HL-60/S4 treated with retinoic acid at 250 ng/mL for 4 days and 3 days (cell line): ENCODE measurements around the gene CRABP1.

Experiments used
- in situ Hi-C: fragments of 300-500 bp; cut with MboI; formaldehyde crosslinking; loops from 2 replicates; pipeline ENCODE4 v1.7.0; 2022; ENCODE audit warnings: low sequenced_read_pairs

Gene CRABP1

DNA sequence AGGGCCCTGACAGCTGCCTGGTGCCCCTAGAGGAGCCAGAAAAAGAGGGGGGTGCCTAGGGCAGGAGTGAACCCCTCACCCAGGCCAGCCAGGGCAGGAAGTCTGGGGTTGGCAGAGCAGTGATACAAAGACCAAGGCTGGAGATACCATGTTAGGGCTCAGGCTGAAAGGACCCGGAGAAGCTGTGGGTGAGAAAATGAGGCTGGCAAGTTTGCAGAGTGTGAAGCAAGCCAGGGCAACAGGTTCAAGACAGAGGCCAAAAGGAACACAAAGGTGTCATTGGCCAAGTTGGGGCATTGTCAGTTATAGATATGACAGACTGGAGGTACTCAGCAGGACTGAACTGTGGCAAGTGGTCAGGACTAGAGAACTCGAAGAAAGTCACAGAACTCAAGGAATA lies 57.2 kb downstream of the CRABP1 start:
- in situ Hi-C loops: no loop called here
